ENCODE measurements around the gene IGFALS.
A peak's percentile ranks its signal among the peaks of the same experiment; 100 is the strongest.

The IGFALS gene

DNA sequence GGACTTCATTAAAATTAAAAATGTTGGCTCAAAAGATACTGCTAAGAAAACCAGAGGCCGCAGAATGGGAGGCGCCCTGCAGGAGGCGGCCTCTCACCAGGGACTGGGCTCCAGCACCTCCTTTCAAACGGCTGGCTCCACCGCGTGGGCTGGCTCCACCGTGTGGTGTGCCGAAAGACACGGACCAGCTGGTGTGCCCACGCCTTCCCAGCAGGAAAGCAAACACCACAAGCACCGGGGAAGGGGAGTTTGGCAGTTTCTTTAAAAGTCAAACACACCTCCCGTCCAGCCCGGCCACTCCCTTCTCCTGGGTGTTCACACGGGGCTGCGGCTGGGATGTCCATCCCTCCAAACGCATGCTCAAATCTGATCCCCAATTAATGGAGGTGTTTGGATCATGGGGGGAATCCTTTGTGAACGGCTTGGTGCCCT, 19.2 kb upstream of the IGFALS start:
- TF ChIP-seq CREB5 (CRISPR knock-in tag; IDR thresholded peaks at IDR 0.05; ENCODE audit: low read depth) (no peak), ZNF70 (CRISPR knock-in tag; IDR thresholded peaks at IDR 0.05) (no peak), ZFP30 (CRISPR knock-in tag; IDR thresholded peaks at IDR 0.05) (no peak), ZFP3 (CRISPR knock-in tag; IDR thresholded peaks at IDR 0.05) (no peak), ZNF8 (CRISPR knock-in tag; IDR thresholded peaks at IDR 0.05) (no peak), CSRNP3 (CRISPR knock-in tag; IDR thresholded peaks at IDR 0.05) (no peak), RARB (CRISPR knock-in tag; IDR thresholded peaks at IDR 0.05) (no peak), BACH2 (CRISPR knock-in tag; IDR thresholded peaks at IDR 0.05; ENCODE audit: borderline replicate concordance) (no peak), PPARA (CRISPR knock-in tag; IDR thresholded peaks at IDR 0.05; ENCODE audit: borderline replicate concordance) (no peak), ESRRG (CRISPR knock-in tag; IDR thresholded peaks at IDR 0.05) (no peak)
- peak; percentile 82 for ATAC-seq

- no peak for ATAC-seq
Measured at GRCh38 chr16:1810536-1810935, 17.0 kb upstream of the IGFALS start.

More at GRCh38 chr16:1810536-1810935, 17.0 kb upstream of the IGFALS start:
- no peak for TF ChIP-seq TSHZ2 (CRISPR knock-in tag; IDR thresholded peaks at IDR 0.05)
- TF ChIP-seq OSR1 (CRISPR knock-in tag; IDR thresholded peaks at IDR 0.05): no peak
- no peak for TF ChIP-seq POU6F1 (CRISPR knock-in tag; IDR thresholded peaks at IDR 0.05; ENCODE audit: borderline replicate concordance, low read depth)
- no peak for TF ChIP-seq BACH2 (CRISPR knock-in tag; IDR thresholded peaks at IDR 0.05; ENCODE audit: borderline replicate concordance)
- TF ChIP-seq CSDC2 (CRISPR knock-in tag; IDR thresholded peaks at IDR 0.05): no peak
- no peak for TF ChIP-seq ARNTL (CRISPR knock-in tag; IDR thresholded peaks at IDR 0.05; ENCODE audit: borderline replicate concordance, low read depth)
- TF ChIP-seq TCF4 (CRISPR knock-in tag; IDR thresholded peaks at IDR 0.05; ENCODE audit: borderline replicate concordance): no peak
- no peak for TF ChIP-seq ISL1 (CRISPR knock-in tag; IDR thresholded peaks at IDR 0.05)
- TF ChIP-seq, protein P1, sequence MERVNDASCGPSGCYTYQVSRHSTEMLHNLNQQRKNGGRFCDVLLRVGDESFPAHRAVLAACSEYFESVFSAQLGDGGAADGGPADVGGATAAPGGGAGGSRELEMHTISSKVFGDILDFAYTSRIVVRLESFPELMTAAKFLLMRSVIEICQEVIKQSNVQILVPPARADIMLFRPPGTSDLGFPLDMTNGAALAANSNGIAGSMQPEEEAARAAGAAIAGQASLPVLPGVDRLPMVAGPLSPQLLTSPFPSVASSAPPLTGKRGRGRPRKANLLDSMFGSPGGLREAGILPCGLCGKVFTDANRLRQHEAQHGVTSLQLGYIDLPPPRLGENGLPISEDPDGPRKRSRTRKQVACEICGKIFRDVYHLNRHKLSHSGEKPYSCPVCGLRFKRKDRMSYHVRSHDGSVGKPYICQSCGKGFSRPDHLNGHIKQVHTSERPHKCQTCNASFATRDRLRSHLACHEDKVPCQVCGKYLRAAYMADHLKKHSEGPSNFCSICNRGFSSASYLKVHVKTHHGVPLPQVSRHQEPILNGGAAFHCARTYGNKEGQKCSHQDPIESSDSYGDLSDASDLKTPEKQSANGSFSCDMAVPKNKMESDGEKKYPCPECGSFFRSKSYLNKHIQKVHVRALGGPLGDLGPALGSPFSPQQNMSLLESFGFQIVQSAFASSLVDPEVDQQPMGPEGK (CRISPR knock-in tag; IDR thresholded peaks at IDR 0.05; ENCODE audit: borderline replicate concordance): no peak
- TF ChIP-seq SNAI2 (CRISPR knock-in tag; IDR thresholded peaks at IDR 0.05): no peak
- TF ChIP-seq GLIS3 (CRISPR knock-in tag; IDR thresholded peaks at IDR 0.05): no peak
- TF ChIP-seq CREB5 (CRISPR knock-in tag; IDR thresholded peaks at IDR 0.05; ENCODE audit: low read depth): no peak
- TF ChIP-seq RARB (CRISPR knock-in tag; IDR thresholded peaks at IDR 0.05): no peak
